Stimulated activated naive CD4-positive, alpha-beta T cell treated with Interleukin-2 at 50 U/mL for 16 hours (primary cell): ENCODE measurements around the gene TCF25.

Source experiments
- DNase-seq: peaks from one replicate; lab custom pipeline; 2025; lab: John Stamatoyannopoulos, UW

The TCF25 gene

GRCh38 chr16:89844739-89845339 is 28.6 kb upstream of the TCF25 start:
- no peak for DNase-seq

- no peak for DNase-seq
These were observed 28.0 kb upstream of the TCF25 start for GRCh38 chr16:89845417-89845816.

- no peak for DNase-seq
These were observed 26.1 kb upstream of the TCF25 start for GRCh38 chr16:89847051-89847939.

GRCh38 chr16:89847940-89848297 is 25.5 kb upstream of the TCF25 start:
- DNase-seq = no peak

GRCh38 chr16:89848974-89849373 is 24.4 kb upstream of the TCF25 start:
- no peak for DNase-seq

- DNase-seq = no peak
These were observed 19.9 kb upstream of the TCF25 start for GRCh38 chr16:89853306-89853993.

- no peak for DNase-seq
These were observed 18.0 kb upstream of the TCF25 start for GRCh38 chr16:89855301-89855945.

- no peak for DNase-seq
These were observed 17.4 kb upstream of the TCF25 start for GRCh38 chr16:89855986-89856385.

GRCh38 chr16:89858973-89859614 is 14.3 kb upstream of the TCF25 start:
- DNase-seq = no peak

GRCh38 chr16:89859615-89860007 is 13.8 kb upstream of the TCF25 start:
- DNase-seq = no peak

GRCh38 chr16:89860747-89861304 is 12.6 kb upstream of the TCF25 start:
- DNase-seq = peak; percentile 70

GRCh38 chr16:89861648-89862047 is 11.7 kb upstream of the TCF25 start:
- no peak for DNase-seq

GRCh38 chr16:89862732-89863131 is 10.7 kb upstream of the TCF25 start:
- DNase-seq = no peak

GRCh38 chr16:89863741-89864526 is 9.5 kb upstream of the TCF25 start:
- DNase-seq = peak; percentile 22

- DNase-seq = no peak
These were observed 8.9 kb upstream of the TCF25 start for GRCh38 chr16:89864527-89864820.

GRCh38 chr16:89867918-89868317 is 5.5 kb upstream of the TCF25 start:
- DNase-seq = no peak

- DNase-seq = no peak
These were observed 3.5 kb upstream of the TCF25 start for GRCh38 chr16:89869911-89870310.

GRCh38 chr16:89870440-89870839 is 3.0 kb upstream of the TCF25 start:
- DNase-seq = no peak

- DNase-seq = no peak
These were observed 1.5 kb upstream of the TCF25 start for GRCh38 chr16:89871895-89872294.

- DNase-seq = peak; percentile 99
These were observed 739 bp downstream of the TCF25 start for GRCh38 chr16:89873972-89874689.
